Mesenchymal stem cell (in vitro differentiated cells and primary cell): ENCODE measurements around the gene FIG4.

Source experiments
- DNase-seq: peaks from one replicate; pipeline ENCODE4 v3.0.0-alpha.2; 2013
- H2AFZ ChIP-seq: one replicate; pipeline ENCODE4 v1.6.1; 2013; ENCODE audit warnings: low read depth, mild to moderate bottlenecking, control low read depth, inconsistent platforms, low read length, moderate library complexity
- H2AK5ac ChIP-seq: 2 replicates; pipeline ENCODE4 v1.6.1; 2013; ENCODE audit warnings: low read length, moderate library complexity, mild to moderate bottlenecking, inconsistent platforms; ENCODE audit not compliant: severe bottlenecking
- H2BK120ac ChIP-seq: one replicate; pipeline ENCODE4 v1.6.1; 2013; ENCODE audit warnings: low read depth, mild to moderate bottlenecking, inconsistent platforms, low read length, moderate library complexity
- H2BK12ac ChIP-seq, 2 experiments: one replicate each; pipeline ENCODE4 v1.6.1; 2013; ENCODE audit warnings: inconsistent platforms in 2 of 2, low read length in 2 of 2, mild to moderate bottlenecking in 2 of 2, moderate library complexity in 2 of 2, control low read depth in 1 of 2
- H2BK15ac ChIP-seq: one replicate; pipeline ENCODE4 v1.6.1; 2013; ENCODE audit warnings: mild to moderate bottlenecking, low read depth, inconsistent platforms; ENCODE audit not compliant: poor library complexity, severe bottlenecking
- H2BK5ac ChIP-seq: 2 replicates; pipeline ENCODE4 v1.6.1; 2013; ENCODE audit warnings: low read depth, mild to moderate bottlenecking, low read length, control low read depth, inconsistent platforms; ENCODE audit not compliant: poor library complexity, severe bottlenecking
- H3K14ac ChIP-seq, 2 experiments: one replicate each; pipeline ENCODE4 v1.6.1; 2013; ENCODE audit warnings: inconsistent platforms in 2 of 2, low read length in 2 of 2, control low read depth in 1 of 2, mild to moderate bottlenecking in 1 of 2, moderate library complexity in 1 of 2
- H3K18ac ChIP-seq, 2 experiments: one replicate each; pipeline ENCODE4 v1.6.1; 2013; ENCODE audit warnings: inconsistent platforms in 2 of 2, low read length in 2 of 2, control low read depth in 1 of 2, low read depth in 1 of 2, mild to moderate bottlenecking in 1 of 2
- H3K23ac ChIP-seq, 2 experiments: one replicate each; pipeline ENCODE4 v1.6.1; 2013; ENCODE audit warnings: inconsistent platforms in 2 of 2, low read length in 2 of 2, mild to moderate bottlenecking in 2 of 2, moderate library complexity in 2 of 2, control low read depth in 1 of 2
- H3K27ac ChIP-seq: 2 replicates; pipeline ENCODE4 v1.5.1; 2013; ENCODE audit warnings: mild to moderate bottlenecking, moderate library complexity, low read length, control low read depth, inconsistent platforms; ENCODE audit not compliant: poor library complexity, severe bottlenecking
- H3K27me3 ChIP-seq, 2 experiments: 2 replicates each; pipeline versions ENCODE4 v1.6.1 to v1.7.0; 2013; ENCODE audit warnings: low read length in 2 of 2, mild to moderate bottlenecking in 2 of 2, moderate library complexity in 2 of 2, control low read depth in 1 of 2, inconsistent platforms in 1 of 2; ENCODE audit not compliant: control insufficient read depth in 1 of 2, insufficient read depth in 1 of 2
- H3K36me3 ChIP-seq, 2 experiments: 2 replicates each; pipeline versions ENCODE4 v1.6.1 to v1.7.0; 2013; ENCODE audit warnings: low read length in 2 of 2, control low read depth in 1 of 2, inconsistent platforms in 1 of 2, low read depth in 1 of 2, mild to moderate bottlenecking in 1 of 2; ENCODE audit not compliant: insufficient read depth in 2 of 2, control insufficient read depth in 1 of 2
- H3K4ac ChIP-seq, 2 experiments: one replicate each; pipeline ENCODE4 v1.6.1; 2013; ENCODE audit warnings: inconsistent platforms in 2 of 2, low read length in 2 of 2, mild to moderate bottlenecking in 2 of 2, moderate library complexity in 2 of 2, control low read depth in 1 of 2, low read depth in 1 of 2
- H3K4me1 ChIP-seq: 2 replicates; pipeline ENCODE4 v1.6.1; 2013; ENCODE audit warnings: low read depth, low read length, control low read depth; ENCODE audit not compliant: control insufficient read depth, insufficient read depth
- H3K4me2 ChIP-seq: 2 replicates; pipeline ENCODE4 v1.6.1; 2013; ENCODE audit warnings: low read length, mild to moderate bottlenecking, inconsistent platforms; ENCODE audit not compliant: poor library complexity, severe bottlenecking
- H3K4me3 ChIP-seq, 2 experiments: 2 replicates each; pipeline versions ENCODE4 v1.5.1 to v1.7.0; 2013; ENCODE audit warnings: low read length in 2 of 2, mild to moderate bottlenecking in 2 of 2, control low read depth in 1 of 2, low read depth in 1 of 2; ENCODE audit not compliant: insufficient read depth in 1 of 2
- H3K79me1 ChIP-seq: replicated peaks from 2 replicates; pipeline ENCODE4 v1.6.1; 2013; ENCODE audit warnings: mild to moderate bottlenecking, control low read depth, low read length, inconsistent platforms; ENCODE audit not compliant: poor library complexity, severe bottlenecking
- H3K9ac ChIP-seq: 2 replicates; pipeline ENCODE4 v1.7.0; 2013; ENCODE audit warnings: mild to moderate bottlenecking, low read length, moderate library complexity
- H3K9me3 ChIP-seq: 2 replicates; pipeline ENCODE4 v1.7.0; 2013; ENCODE audit warnings: mild to moderate bottlenecking, low read length; ENCODE audit not compliant: control insufficient read depth
- H4K8ac ChIP-seq: one replicate; pipeline ENCODE4 v1.6.1; 2013; ENCODE audit warnings: inconsistent platforms, mild to moderate bottlenecking, low read length, moderate library complexity
- H4K91ac ChIP-seq: one replicate; pipeline ENCODE4 v1.6.1; 2013; ENCODE audit warnings: mild to moderate bottlenecking, low read length, inconsistent platforms
- WGBS: methylation state at CpG from one replicate; pipeline ENCODE4 v1.1.7; 2013; ENCODE audit warnings: mixed read lengths; 5-methylcytosine and 5-hydroxymethylcytosine counted together

Gene FIG4

DNA sequence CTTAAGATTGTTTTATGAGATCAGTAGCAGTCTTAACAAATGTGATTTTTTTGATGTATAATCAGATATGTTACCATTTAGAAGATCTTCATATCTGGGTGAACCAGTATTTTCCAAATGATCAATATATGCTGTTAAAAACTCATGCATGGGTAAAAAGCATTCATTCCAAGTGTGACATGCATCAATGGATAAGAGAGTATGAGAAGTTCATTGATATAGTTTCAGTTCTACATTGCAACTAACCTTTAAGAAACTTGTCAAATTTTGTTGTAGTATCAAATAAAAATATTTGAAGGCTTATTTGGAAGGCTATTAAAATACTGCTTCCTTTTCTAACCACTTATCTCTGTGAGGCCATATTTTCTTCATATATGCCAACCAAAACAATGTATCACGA, 117.7 kb downstream of the FIG4 start:
- Histone ChIP-seq H2AK5ac (no peak overlapping the region), H2BK120ac (no peak overlapping the region), H2BK5ac (no peak overlapping the region), H3K4ac (no peak overlapping the region), H3K4me1 (no peaks in the 10 kb centered on the region), H3K9ac (no peak overlapping the region), H3K4me3 (no peak overlapping the region), H3K4me2 (no peak overlapping the region), H3K36me3 (peaks cover 0 to 12% of the 10 kb centered on the region in 2 experiments), H2BK15ac (no peak overlapping the region), H3K27ac (no peak overlapping the region), H2AFZ (no peak overlapping the region), H3K23ac (no peak overlapping the region), H2BK12ac (no peak overlapping the region), H3K18ac (no peak overlapping the region), H3K79me1 (no peaks in the 10 kb centered on the region), H4K8ac (no peak overlapping the region), H3K14ac (no peak overlapping the region), H4K91ac (no peak overlapping the region), H3K27me3 (no peaks in the 10 kb centered on the region), H3K9me3 (no peaks in the 10 kb centered on the region)
- DNase-seq = no peak
- 90% methylated on average over 1 of the region's 1 CpG for WGBS

DNA sequence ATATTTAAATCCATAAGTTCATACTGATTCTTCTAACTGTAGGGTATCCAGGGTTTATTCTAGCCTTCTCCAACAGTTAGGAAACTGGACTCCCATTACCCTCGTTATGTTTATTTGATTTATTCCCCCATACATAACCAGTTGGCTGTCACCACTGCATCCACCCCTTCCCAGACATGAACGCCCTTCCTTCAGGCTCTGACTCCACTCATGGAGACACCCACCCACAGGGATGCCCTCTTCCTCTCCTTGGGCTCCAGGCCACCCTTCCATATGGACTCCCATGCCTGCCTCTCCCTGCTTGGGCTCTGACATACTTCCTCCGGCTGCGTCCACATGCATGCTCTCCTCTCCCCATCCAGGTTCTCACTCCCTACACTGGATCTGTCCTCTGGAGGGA, 124.0 kb downstream of the FIG4 start:
- no peak overlapping the region for H2AFZ ChIP-seq

GRCh38 chr6:109816452-109817374, 125.6 kb downstream of the FIG4 start:
- Histone ChIP-seq H2BK15ac (no peak overlapping the region), H3K27me3 (no peaks in the 10 kb centered on the region), H2AFZ (no peak overlapping the region), H3K79me1 (no peaks in the 10 kb centered on the region), H2BK12ac (no peak overlapping the region), H3K4me1 (no peaks in the 10 kb centered on the region), H3K36me3 (peaks cover 0 to 22% of the 10 kb centered on the region in 2 experiments), H3K27ac (no peak overlapping the region), H2BK120ac (no peak overlapping the region), H3K4ac (no peak overlapping the region), H3K23ac (no peak overlapping the region), H3K9me3 (no peaks in the 10 kb centered on the region), H3K18ac (no peak overlapping the region), H3K9ac (no peak overlapping the region), H4K8ac (no peak overlapping the region), H3K4me2 (no peak overlapping the region), H3K4me3 (no peak overlapping the region), H3K14ac (no peak overlapping the region), H4K91ac (no peak overlapping the region), H2BK5ac (no peak overlapping the region), H2AK5ac (no peak overlapping the region)
- DNase-seq = no peak
- 94% methylated on average over 14 of the region's 14 CpGs for WGBS

More for the DNA sequence above, 124.0 kb downstream of the FIG4 start:
- no peak overlapping the region for H2BK15ac ChIP-seq
- no peak overlapping the region for H3K4ac ChIP-seq
- H4K91ac ChIP-seq = no peak overlapping the region
- WGBS = 89% methylated on average over 4 of the region's 4 CpGs
- no peak overlapping the region for H2BK12ac ChIP-seq
- no peak overlapping the region for H2BK120ac ChIP-seq
- no peaks in the 10 kb centered on the region for H3K79me1 ChIP-seq
- H3K9ac ChIP-seq = no peak overlapping the region
- H3K23ac ChIP-seq = no peak overlapping the region
- H2AK5ac ChIP-seq = no peak overlapping the region
- no peak overlapping the region for H3K14ac ChIP-seq
- H3K4me2 ChIP-seq = no peak overlapping the region
- H4K8ac ChIP-seq = no peak overlapping the region
- no peak overlapping the region for H3K4me3 ChIP-seq
- no peak overlapping the region for H3K27ac ChIP-seq
- DNase-seq = no peak
- peaks cover 0 to 25% of the 10 kb centered on the region in 2 experiments for H3K36me3 ChIP-seq
- H2BK5ac ChIP-seq = no peak overlapping the region
- no peaks in the 10 kb centered on the region for H3K27me3 ChIP-seq
- H3K18ac ChIP-seq = no peak overlapping the region
- H3K9me3 ChIP-seq = no peaks in the 10 kb centered on the region
- no peaks in the 10 kb centered on the region for H3K4me1 ChIP-seq

DNA sequence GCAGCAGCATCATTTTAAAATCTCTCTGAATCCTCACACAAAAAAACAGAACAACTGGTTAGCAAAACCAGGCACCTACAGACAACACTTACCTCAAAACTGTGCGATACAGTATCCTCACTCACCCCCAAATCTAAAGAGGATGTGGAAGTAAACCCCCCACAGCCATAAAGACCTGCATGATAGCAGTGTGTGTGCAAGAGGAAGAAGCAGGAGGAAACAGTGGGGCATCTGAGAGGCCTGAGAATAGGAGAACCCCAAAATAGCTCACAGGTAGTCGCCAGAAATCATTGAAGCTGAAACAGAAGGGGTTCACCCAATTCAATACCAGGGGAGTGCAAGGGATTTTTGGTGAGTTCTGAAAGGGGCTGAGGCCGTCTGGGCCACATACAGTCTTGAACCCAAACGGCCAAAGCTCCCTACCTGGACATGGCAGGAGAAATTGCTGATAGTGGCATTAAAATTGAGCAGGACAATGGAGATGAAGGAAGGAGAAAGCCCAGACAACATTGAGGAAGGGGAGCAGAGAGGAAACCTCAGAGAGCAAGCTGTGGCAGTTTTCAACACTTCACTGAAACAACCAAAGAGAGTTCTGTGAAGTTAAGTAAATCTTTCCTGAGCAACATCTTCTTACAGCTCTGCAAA, 129.7 kb downstream of the FIG4 start:
- no peak overlapping the region for H2AFZ ChIP-seq
- no peak overlapping the region for H4K91ac ChIP-seq
- no peaks in the 10 kb centered on the region for H3K9me3 ChIP-seq
- H2AK5ac ChIP-seq = no peak overlapping the region
- no peak overlapping the region for H2BK15ac ChIP-seq
- H3K27ac ChIP-seq = no peak overlapping the region
- H3K18ac ChIP-seq = no peak overlapping the region
- WGBS = 87% methylated on average over 3 of the region's 4 CpGs
- no peaks in the 10 kb centered on the region for H3K4me1 ChIP-seq
- H2BK12ac ChIP-seq = no peak overlapping the region
- H3K4ac ChIP-seq = no peak overlapping the region
- H3K4me2 ChIP-seq = no peak overlapping the region
- DNase-seq = no peak
- no peak overlapping the region for H3K9ac ChIP-seq
- no peak overlapping the region for H3K4me3 ChIP-seq
- peaks cover 0 to 23% of the 10 kb centered on the region in 2 experiments for H3K36me3 ChIP-seq
- no peak overlapping the region for H2BK5ac ChIP-seq
- H3K23ac ChIP-seq = no peak overlapping the region
- no peaks in the 10 kb centered on the region for H3K79me1 ChIP-seq
- no peak overlapping the region for H4K8ac ChIP-seq
- no peak overlapping the region for H2BK120ac ChIP-seq
- no peaks in the 10 kb centered on the region for H3K27me3 ChIP-seq
- no peak overlapping the region for H3K14ac ChIP-seq
